ENCODE results near the gene SEMA3C. TPM values are rescaled to one million over a fixed set of nuclear protein-coding genes. Genes with fewer than 3 reads are reported as not detected.

Gene SEMA3C
- total RNA-seq, 2 experiments from 2014 or later = not detected

GRCh38 chr7:80815733-80816132 is 103.1 kb downstream of the SEMA3C start:
- Mint-ChIP-seq H3K36me3 (no peaks in the 10 kb centered on the region), H3K27me3 (no peaks in the 10 kb centered on the region), H3K9me3 (peaks cover 25% of the 10 kb centered on the region), H3K4me3 (no peak overlapping the region), H3K4me1 (ENCODE audit: low read depth) (no peaks in the 10 kb centered on the region), H3K27ac (no peak overlapping the region)
- CTCF ChIA-PET = no interaction called here
- POLR2A ChIA-PET = no interaction called here
- intact Hi-C loops (cut with micrococcal nuclease) = no loop called here
- no peak for DNase-seq

GRCh38 chr7:80809545-80809944 is 109.3 kb downstream of the SEMA3C start:
- no peaks in the 10 kb centered on the region for H3K27me3 Mint-ChIP-seq
- H3K9me3 Mint-ChIP-seq = peaks cover 21% of the 10 kb centered on the region
- ChIA-PET POLR2A (no interaction called here), CTCF (no interaction called here)
- H3K36me3 Mint-ChIP-seq = no peaks in the 10 kb centered on the region
- no peak overlapping the region for H3K27ac Mint-ChIP-seq
- intact Hi-C loops (cut with micrococcal nuclease) = no loop called here
- H3K4me3 Mint-ChIP-seq = no peak overlapping the region
- no peaks in the 10 kb centered on the region for H3K4me1 Mint-ChIP-seq (ENCODE audit: low read depth)
- DNase-seq = no peak

GRCh38 chr7:80807166-80807900 is 111.5 kb downstream of the SEMA3C start:
- intact Hi-C loops (cut with micrococcal nuclease) = no loop called here
- H3K9me3 Mint-ChIP-seq = peaks cover 10% of the 10 kb centered on the region
- no peaks in the 10 kb centered on the region for H3K4me1 Mint-ChIP-seq (ENCODE audit: low read depth)
- no peak for DNase-seq
- no peaks in the 10 kb centered on the region for H3K27me3 Mint-ChIP-seq
- no peak overlapping the region for H3K27ac Mint-ChIP-seq
- H3K4me3 Mint-ChIP-seq = no peak overlapping the region
- no peaks in the 10 kb centered on the region for H3K36me3 Mint-ChIP-seq
- CTCF ChIA-PET = no interaction called here
- POLR2A ChIA-PET = no interaction called here

GRCh38 chr7:80806663-80807062 is 112.2 kb downstream of the SEMA3C start:
- H3K4me1 Mint-ChIP-seq (ENCODE audit: low read depth) = no peaks in the 10 kb centered on the region
- CTCF ChIA-PET = no interaction called here

GRCh38 chr7:80804589-80804988 is 114.3 kb downstream of the SEMA3C start:
- intact Hi-C loops (cut with micrococcal nuclease) = no loop called here
- Mint-ChIP-seq H3K9me3 (peaks cover 5% of the 10 kb centered on the region), H3K4me3 (no peak overlapping the region), H3K27me3 (no peaks in the 10 kb centered on the region), H3K27ac (no peak overlapping the region), H3K4me1 (ENCODE audit: low read depth) (no peaks in the 10 kb centered on the region), H3K36me3 (no peaks in the 10 kb centered on the region)
- ChIA-PET CTCF (no interaction called here), POLR2A (no interaction called here)
- no peak for DNase-seq

More at GRCh38 chr7:80806663-80807062, 112.2 kb downstream of the SEMA3C start:
- intact Hi-C loops (cut with micrococcal nuclease) = no loop called here
- Mint-ChIP-seq H3K36me3 (no peaks in the 10 kb centered on the region), H3K9me3 (peaks cover 8% of the 10 kb centered on the region), H3K4me3 (no peak overlapping the region), H3K27me3 (no peaks in the 10 kb centered on the region), H3K27ac (no peak overlapping the region)
- POLR2A ChIA-PET = no interaction called here
- no peak for DNase-seq

GRCh38 chr7:80802527-80802926 is 116.3 kb downstream of the SEMA3C start:
- H3K27ac Mint-ChIP-seq = no peak overlapping the region
- CTCF ChIA-PET = interaction anchor here (0.8 kb wide), 1 partner anchor 56 kb away, joined by 4 read pairs; no protein-coding TSS in a partner anchor
- H3K27me3 Mint-ChIP-seq = no peaks in the 10 kb centered on the region
- H3K4me3 Mint-ChIP-seq = no peak overlapping the region
- no peaks in the 10 kb centered on the region for H3K9me3 Mint-ChIP-seq
- DNase-seq = no peak
- POLR2A ChIA-PET = no interaction called here
- intact Hi-C loops (cut with micrococcal nuclease) = no loop called here
- no peaks in the 10 kb centered on the region for H3K36me3 Mint-ChIP-seq
- H3K4me1 Mint-ChIP-seq (ENCODE audit: low read depth) = no peaks in the 10 kb centered on the region

GRCh38 chr7:80794631-80795573 is 123.9 kb downstream of the SEMA3C start:
- POLR2A ChIA-PET = no interaction called here
- Mint-ChIP-seq H3K9me3 (peaks cover 7% of the 10 kb centered on the region), H3K27me3 (no peaks in the 10 kb centered on the region), H3K4me1 (ENCODE audit: low read depth) (no peaks in the 10 kb centered on the region), H3K27ac (no peak overlapping the region), H3K36me3 (no peaks in the 10 kb centered on the region), H3K4me3 (no peak overlapping the region)
- intact Hi-C loops (cut with micrococcal nuclease) = no loop called here
- CTCF ChIA-PET = no interaction called here
- no peak for DNase-seq

- POLR2A ChIA-PET = no interaction called here
These were observed 127.3 kb downstream of the SEMA3C start for GRCh38 chr7:80791509-80791929.

GRCh38 chr7:80790877-80791276 is 128.0 kb downstream of the SEMA3C start:
- Mint-ChIP-seq H3K9me3 (peaks cover 7% of the 10 kb centered on the region), H3K4me1 (ENCODE audit: low read depth) (no peaks in the 10 kb centered on the region), H3K36me3 (no peaks in the 10 kb centered on the region), H3K27ac (no peak overlapping the region), H3K27me3 (no peaks in the 10 kb centered on the region), H3K4me3 (no peak overlapping the region)
- CTCF ChIA-PET = no interaction called here
- intact Hi-C loops (cut with micrococcal nuclease) = no loop called here
- no peak for DNase-seq
- POLR2A ChIA-PET = no interaction called here

More at GRCh38 chr7:80791509-80791929, 127.3 kb downstream of the SEMA3C start:
- H3K27me3 Mint-ChIP-seq = no peaks in the 10 kb centered on the region
- no peak overlapping the region for H3K4me3 Mint-ChIP-seq
- no peak overlapping the region for H3K27ac Mint-ChIP-seq
- peaks cover 7% of the 10 kb centered on the region for H3K9me3 Mint-ChIP-seq
- H3K36me3 Mint-ChIP-seq = no peaks in the 10 kb centered on the region
- CTCF ChIA-PET = no interaction called here
- H3K4me1 Mint-ChIP-seq (ENCODE audit: low read depth) = no peaks in the 10 kb centered on the region
- intact Hi-C loops (cut with micrococcal nuclease) = no loop called here
- no peak for DNase-seq

GRCh38 chr7:80787721-80788120 is 131.1 kb downstream of the SEMA3C start:
- Mint-ChIP-seq H3K36me3 (no peaks in the 10 kb centered on the region), H3K9me3 (peaks cover 7% of the 10 kb centered on the region), H3K4me1 (ENCODE audit: low read depth) (no peaks in the 10 kb centered on the region), H3K4me3 (no peak overlapping the region), H3K27ac (no peak overlapping the region), H3K27me3 (no peaks in the 10 kb centered on the region)
- intact Hi-C loops (cut with micrococcal nuclease) = no loop called here
- ChIA-PET CTCF (no interaction called here), POLR2A (no interaction called here)
- no peak for DNase-seq

GRCh38 chr7:80785961-80786536 is 132.8 kb downstream of the SEMA3C start:
- intact Hi-C loops (cut with micrococcal nuclease) = no loop called here
- Mint-ChIP-seq H3K27ac (no peak overlapping the region), H3K4me1 (ENCODE audit: low read depth) (no peaks in the 10 kb centered on the region), H3K4me3 (no peak overlapping the region), H3K36me3 (no peaks in the 10 kb centered on the region), H3K9me3 (peaks cover 7% of the 10 kb centered on the region), H3K27me3 (no peaks in the 10 kb centered on the region)
- ChIA-PET POLR2A (no interaction called here), CTCF (no interaction called here)
- DNase-seq = no peak

GRCh38 chr7:80785276-80785675 is 133.6 kb downstream of the SEMA3C start:
- Mint-ChIP-seq H3K4me3 (no peak overlapping the region), H3K27ac (no peak overlapping the region), H3K27me3 (no peaks in the 10 kb centered on the region), H3K36me3 (no peaks in the 10 kb centered on the region), H3K9me3 (peaks cover under 1% of the 10 kb centered on the region), H3K4me1 (ENCODE audit: low read depth) (no peaks in the 10 kb centered on the region)
- ChIA-PET POLR2A (no interaction called here), CTCF (no interaction called here)
- no peak for DNase-seq
- intact Hi-C loops (cut with micrococcal nuclease) = no loop called here

Measured in activated CD4-positive, alpha-beta memory T cell treated with anti-CD3 and anti-CD28 coated beads for 36 hours (primary cell).